HG03175 (cell line): ENCODE data around the gene USB1.
"Not testable (repeated sequence)": the region's sequence is repeated elsewhere in the genome, so short reads cannot be mapped to it uniquely, and the experiment has no call there.

Experiments used
- ATAC-seq: cut with Tn5 transposase; IDR thresholded peaks from one replicate; pipeline ENCODE4 v1.9.1; 2021; ENCODE audit warnings: mild to moderate bottlenecking, moderate library complexity; ENCODE audit not compliant: unreplicated experiment

USB1 gene

GRCh38 chr16:57993897-57994296 is 7.3 kb upstream of the USB1 start:
- no peak for ATAC-seq

- ATAC-seq = no peak
Measured at GRCh38 chr16:57994361-57994760, 6.8 kb upstream of the USB1 start.

- peak; percentile 51 for ATAC-seq
Measured at GRCh38 chr16:57994778-57995177, 6.4 kb upstream of the USB1 start.

- no peak for ATAC-seq
Measured at GRCh38 chr16:57995721-57996405, 5.3 kb upstream of the USB1 start.

GRCh38 chr16:57996406-57997175 is 4.6 kb upstream of the USB1 start:
- no peak for ATAC-seq

GRCh38 chr16:57997176-57997527 is 4.1 kb upstream of the USB1 start:
- no peak for ATAC-seq

- ATAC-seq = no peak
Measured at GRCh38 chr16:57997528-57998265, 3.5 kb upstream of the USB1 start.

GRCh38 chr16:57998486-57998885 is 2.7 kb upstream of the USB1 start:
- ATAC-seq = no peak

- no peak for ATAC-seq
Measured at GRCh38 chr16:57998992-57999365, 2.2 kb upstream of the USB1 start.

- no peak for ATAC-seq
Measured at GRCh38 chr16:57999366-57999970, 1.7 kb upstream of the USB1 start.

- peak; percentile 24 for ATAC-seq
Measured at GRCh38 chr16:57999971-58000705, 1.1 kb upstream of the USB1 start, which contains the start of gene ZNF319. TSS of gene ZNF319 (minus strand) at chr16:58000672. CDS start at chr16:57998265, 2,407 bp downstream.

- no peak for ATAC-seq
Measured at GRCh38 chr16:58001781-58002415, 691 bp downstream of the USB1 start.

GRCh38 chr16:58002416-58002800 is 1.2 kb downstream of the USB1 start:
- ATAC-seq = no peak

- ATAC-seq = no peak
Measured at GRCh38 chr16:58002936-58003335, 1.7 kb downstream of the USB1 start.

- not testable (repeated sequence) for ATAC-seq
Measured at GRCh38 chr16:58004736-58005135, 3.5 kb downstream of the USB1 start.

- no peak for ATAC-seq
Measured at GRCh38 chr16:58009856-58010416, 8.7 kb downstream of the USB1 start.

GRCh38 chr16:58010886-58011285 is 9.7 kb downstream of the USB1 start:
- no peak for ATAC-seq

GRCh38 chr16:58011652-58012051 is 10.4 kb downstream of the USB1 start:
- ATAC-seq = no peak

GRCh38 chr16:58012481-58012880 is 11.3 kb downstream of the USB1 start:
- ATAC-seq = no peak
